Body of pancreas (tissue), 4 donors: ENCODE measurements around the gene PRODH2.

Source experiments
- CTCF ChIP-seq, 7 experiments: fragments of 450-650 bp in 4 of 7; fragments of 200-600 bp in 3 of 7; sonication (generic) in 3 of 7; IDR thresholded peaks; one replicate each; pipeline ENCODE4 v1.5.1; 2016 to 2019; ENCODE audit warnings: antibody characterized with exemption in 7 of 7
- POLR2A ChIP-seq, 3 donors: fragments of 450-650 bp; IDR thresholded peaks; one replicate each; pipeline ENCODE4 v1.6.1; 2016; ENCODE audit warnings: antibody characterized with exemption in 3 of 3, mild to moderate bottlenecking in 2 of 3

- TF ChIP-seq CTCF (IDR thresholded peaks at IDR 0.05) (no peak), POLR2A (IDR thresholded peaks at IDR 0.05) (peak in 2 of 3 donors; percentile 11 to 20)
Measured at GRCh38 chr19:35843676-35844481, 31.2 kb upstream of the PRODH2 start.
